ENCODE measurements around the gene SPATS2L. TPM values are rescaled to one million over a fixed set of nuclear protein-coding genes. Genes with fewer than 3 reads are reported as not detected.

The SPATS2L gene
- total and polyA plus RNA-seq, 12 donors, result 16.7 to 68.8 (median 43.6) TPM

DNA sequence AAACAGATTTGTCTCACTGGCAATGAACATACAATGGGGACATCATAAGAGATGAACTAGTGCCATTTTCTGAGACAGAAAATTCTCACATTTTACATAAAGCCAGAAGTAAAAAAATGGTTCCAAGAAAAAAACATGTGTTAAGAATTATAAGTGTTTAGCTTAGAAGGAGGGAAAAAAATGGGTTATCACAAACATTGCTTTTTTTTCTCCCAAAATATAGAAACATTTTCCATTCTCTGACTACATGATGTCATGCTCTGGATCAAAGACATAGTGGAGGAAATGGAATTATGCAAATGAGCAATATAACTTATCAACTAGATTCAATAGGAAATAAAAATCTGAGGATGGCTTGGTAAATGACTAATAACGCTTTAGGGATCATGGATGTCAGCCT lies 49.8 kb downstream of the SPATS2L start:
- Histone ChIP-seq H3K4me1 (replicated peaks in 1 of 2) (peaks cover 0 to 6% of the 10 kb centered on the region in 2 donors), H3K27ac (no peak overlapping the region), H3K36me3 (replicated peaks in 1 of 2) (no peaks in the 10 kb centered on the region), H3K4me3 (no peak overlapping the region), H3K27me3 (no peaks in the 10 kb centered on the region), H3K9me3 (replicated peaks in 1 of 3) (no peaks in the 10 kb centered on the region)
- WGBS, 4 donors, result 73 to 97% (median 86%) methylated on average over 1 of the region's 1 CpG
- intact Hi-C loops (cut with DNase I), result no loop called here
- no peak for TF ChIP-seq POLR2A (IDR thresholded peaks at IDR 0.05)
- TF ChIP-seq, protein P1, sequence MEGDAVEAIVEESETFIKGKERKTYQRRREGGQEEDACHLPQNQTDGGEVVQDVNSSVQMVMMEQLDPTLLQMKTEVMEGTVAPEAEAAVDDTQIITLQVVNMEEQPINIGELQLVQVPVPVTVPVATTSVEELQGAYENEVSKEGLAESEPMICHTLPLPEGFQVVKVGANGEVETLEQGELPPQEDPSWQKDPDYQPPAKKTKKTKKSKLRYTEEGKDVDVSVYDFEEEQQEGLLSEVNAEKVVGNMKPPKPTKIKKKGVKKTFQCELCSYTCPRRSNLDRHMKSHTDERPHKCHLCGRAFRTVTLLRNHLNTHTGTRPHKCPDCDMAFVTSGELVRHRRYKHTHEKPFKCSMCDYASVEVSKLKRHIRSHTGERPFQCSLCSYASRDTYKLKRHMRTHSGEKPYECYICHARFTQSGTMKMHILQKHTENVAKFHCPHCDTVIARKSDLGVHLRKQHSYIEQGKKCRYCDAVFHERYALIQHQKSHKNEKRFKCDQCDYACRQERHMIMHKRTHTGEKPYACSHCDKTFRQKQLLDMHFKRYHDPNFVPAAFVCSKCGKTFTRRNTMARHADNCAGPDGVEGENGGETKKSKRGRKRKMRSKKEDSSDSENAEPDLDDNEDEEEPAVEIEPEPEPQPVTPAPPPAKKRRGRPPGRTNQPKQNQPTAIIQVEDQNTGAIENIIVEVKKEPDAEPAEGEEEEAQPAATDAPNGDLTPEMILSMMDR (IDR thresholded peaks at IDR 0.05), result no peak
- DNase-seq, result no peak

DNA sequence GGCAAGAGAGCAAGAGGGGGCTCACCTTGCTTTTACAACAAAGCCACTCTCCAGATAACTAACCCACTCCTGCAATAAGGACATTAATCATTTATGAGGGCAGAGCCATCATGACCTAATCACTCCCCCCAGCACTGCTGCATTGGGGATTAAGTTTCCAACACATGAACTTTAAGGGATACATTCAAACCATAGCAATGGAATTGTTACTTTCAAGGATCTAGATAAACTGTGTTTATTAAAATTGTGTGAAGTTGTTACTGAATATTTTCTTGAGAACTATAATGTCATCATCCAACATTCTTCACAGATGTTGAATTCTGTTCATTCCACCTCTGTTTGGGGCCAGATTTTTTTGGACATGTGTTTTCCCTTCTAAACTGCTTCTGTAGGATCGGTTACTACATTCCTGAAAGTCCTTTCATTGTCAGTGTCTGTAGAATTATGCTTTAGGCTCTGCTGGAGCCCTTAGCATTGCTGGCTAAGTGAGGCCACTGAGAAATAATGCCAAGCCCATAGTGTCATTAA lies 50.4 kb downstream of the SPATS2L start:
- 56 to 82% (median 72%) methylated on average over 1 of the region's 1 CpG for WGBS, 4 donors
- intact Hi-C loops (cut with DNase I), result no loop called here
- DNase-seq, result no peak
- peak overlapping the region in 1 of 5 donors; percentile 16 for H3K27ac ChIP-seq
- H3K4me1 ChIP-seq (replicated peaks in 1 of 2), result peaks cover 0 to 6% of the 10 kb centered on the region in 2 donors
- H3K27me3 ChIP-seq, result no peaks in the 10 kb centered on the region
- no peaks in the 10 kb centered on the region for H3K9me3 ChIP-seq (replicated peaks in 1 of 3)
- TF ChIP-seq, protein P1 (IDR thresholded peaks at IDR 0.05), result no peak
- no peak for TF ChIP-seq POLR2A (IDR thresholded peaks at IDR 0.05)
- H3K36me3 ChIP-seq (replicated peaks in 1 of 2), result no peaks in the 10 kb centered on the region
- no peak overlapping the region for H3K4me3 ChIP-seq

DNA sequence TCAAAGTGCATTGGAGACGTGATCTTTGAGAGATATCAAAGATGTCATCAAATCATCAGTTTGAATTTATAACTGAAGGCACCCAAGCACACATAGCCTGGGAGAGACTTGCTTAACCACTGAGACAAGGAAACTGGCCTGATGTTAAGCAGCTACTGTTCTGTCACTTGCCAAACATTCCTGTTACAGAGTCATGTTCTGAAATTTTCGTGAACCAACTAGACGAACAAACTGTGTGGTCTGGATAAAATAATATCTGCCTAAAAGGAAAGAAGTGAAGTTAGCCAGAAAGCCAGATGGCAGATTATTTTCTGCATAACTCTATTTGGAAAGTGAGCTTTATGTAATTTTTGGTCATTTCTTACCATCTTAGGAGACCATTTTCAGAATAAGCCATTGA lies 51.4 kb downstream of the SPATS2L start:
- no peak for DNase-seq
- TF ChIP-seq, protein P1 (IDR thresholded peaks at IDR 0.05), result no peak
- no peak for TF ChIP-seq POLR2A (IDR thresholded peaks at IDR 0.05)
- Histone ChIP-seq H3K36me3 (replicated peaks in 1 of 2) (no peaks in the 10 kb centered on the region), H3K4me1 (replicated peaks in 1 of 2) (peaks cover 0 to 1% of the 10 kb centered on the region in 2 donors), H3K27me3 (no peaks in the 10 kb centered on the region), H3K9me3 (replicated peaks in 1 of 3) (no peaks in the 10 kb centered on the region), H3K27ac (no peak overlapping the region), H3K4me3 (no peak overlapping the region)
- intact Hi-C loops (cut with DNase I), result no loop called here
- WGBS, 4 donors, result 68 to 86% (median 74%) methylated on average over 3 of the region's 3 CpGs

DNA sequence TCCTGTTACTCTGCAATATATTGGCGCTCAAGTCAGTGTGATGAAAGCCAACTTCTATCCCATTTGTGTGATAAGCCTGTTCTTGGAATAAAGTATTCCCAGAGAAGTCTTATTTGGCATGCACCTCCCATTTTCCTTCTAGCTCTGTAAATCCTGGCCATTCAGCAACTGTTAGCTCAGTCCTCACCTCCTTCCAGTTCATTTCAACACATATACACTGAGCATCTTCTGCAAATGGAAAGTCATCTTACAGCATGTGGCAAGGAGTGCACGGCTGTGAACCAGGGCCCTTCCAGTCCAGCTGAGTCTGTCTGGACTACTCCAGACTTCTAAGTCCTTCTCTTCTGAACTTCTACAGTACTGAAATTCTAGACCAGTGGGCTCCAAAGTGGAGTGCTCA lies 53.1 kb downstream of the SPATS2L start:
- Histone ChIP-seq H3K27ac (no peak overlapping the region), H3K4me1 (replicated peaks in 1 of 2) (peaks cover 0 to 15% of the 10 kb centered on the region in 2 donors), H3K27me3 (no peaks in the 10 kb centered on the region), H3K36me3 (replicated peaks in 1 of 2) (no peaks in the 10 kb centered on the region), H3K4me3 (no peak overlapping the region), H3K9me3 (replicated peaks in 1 of 3) (no peaks in the 10 kb centered on the region)
- DNase-seq, result no peak
- 87 to 96% (median 91%) methylated on average over 2 of the region's 2 CpGs for WGBS, 4 donors
- TF ChIP-seq, protein P1 (IDR thresholded peaks at IDR 0.05), result no peak
- TF ChIP-seq POLR2A (IDR thresholded peaks at IDR 0.05), result no peak
- intact Hi-C loops (cut with DNase I), result no loop called here

Measured in adrenal gland (tissue), 12 donors.